Natural killer cell (primary cell): ENCODE results near the gene CAPN9. TPM values are rescaled to one million over a fixed set of nuclear protein-coding genes. Genes with fewer than 3 reads are reported as not detected.
"Not testable (repeated sequence)": the region's sequence is repeated elsewhere in the genome, so short reads cannot be mapped to it uniquely, and the experiment has no call there.

Experiments
- ATAC-seq, 3 donors: fragments of 150-1000 bp in 2 of 3; fragments of 200-7000 bp in 1 of 3; cut with Tn5 transposase; 1 replicate in 1 of 3; 2 replicates in 2 of 3; pipeline ENCODE4 v1.10.0; 2021; ENCODE audit warnings: mild to moderate bottlenecking in 2 of 3, moderate library complexity in 2 of 3
- DNase-seq, 2 donors: peaks; one replicate each; pipeline versions ENCODE4 v3.0.0 to v3.0.0-alpha.2; 2013 to 2021; ENCODE audit warnings: mixed read lengths in 1 of 2
- H3K27ac ChIP-seq: one replicate; pipeline ENCODE4 v1.5.1; 2013; ENCODE audit warnings: mild to moderate bottlenecking, low read length
- H3K27me3 ChIP-seq: one replicate; pipeline ENCODE4 v1.6.1; 2013; ENCODE audit warnings: low read length; ENCODE audit not compliant: control insufficient read depth, insufficient read depth
- H3K36me3 ChIP-seq: one replicate; pipeline ENCODE4 v1.6.1; 2013; ENCODE audit warnings: low read length; ENCODE audit not compliant: control insufficient read depth, insufficient read depth
- H3K4me1 ChIP-seq: one replicate; pipeline ENCODE4 v1.6.1; 2013; ENCODE audit warnings: low read length; ENCODE audit not compliant: control insufficient read depth, insufficient read depth
- H3K4me3 ChIP-seq: one replicate; pipeline ENCODE4 v1.5.1; 2013; ENCODE audit warnings: low read length
- H3K9me3 ChIP-seq: one replicate; pipeline ENCODE4 v1.6.1; 2013; ENCODE audit warnings: low read length; ENCODE audit not compliant: control insufficient read depth, insufficient read depth
- H3K27ac Mint-ChIP-seq, 2 donors: one replicate each; pipeline ENCODE4 v1.8.0; 2022; ENCODE audit warnings: mild to moderate bottlenecking in 2 of 2, mixed read lengths in 2 of 2, moderate library complexity in 1 of 2
- H3K27me3 Mint-ChIP-seq, 2 donors: one replicate each; pipeline ENCODE4 v1.8.0; 2022; ENCODE audit warnings: low read depth in 2 of 2, mixed read lengths in 2 of 2
- H3K36me3 Mint-ChIP-seq: one replicate; pipeline ENCODE4 v1.8.0; 2022; ENCODE audit warnings: mixed read lengths
- H3K4me1 Mint-ChIP-seq, 2 donors: one replicate each; pipeline ENCODE4 v1.8.0; 2022; ENCODE audit warnings: mixed read lengths in 2 of 2
- H3K4me3 Mint-ChIP-seq: one replicate; pipeline ENCODE4 v1.8.0; 2022; ENCODE audit warnings: mild to moderate bottlenecking, moderate library complexity, mixed read lengths
- H3K9me3 Mint-ChIP-seq, 2 donors: one replicate each; pipeline ENCODE4 v1.8.0; 2022; ENCODE audit warnings: mixed read lengths in 2 of 2
- CTCF ChIP-seq: fragments of 200-600 bp; IDR thresholded peaks from one replicate; pipeline ENCODE4 v1.8.0; 2022; ENCODE audit warnings: antibody characterized with exemption
- WGBS: methylation state at CpG from one replicate; pipeline ENCODE4 v1.1.7; 2013; ENCODE audit warnings: missing lambda C conversion rate; ENCODE audit not compliant: insufficient coverage; 5-methylcytosine and 5-hydroxymethylcytosine counted together
- intact Hi-C: fragments of 100-400 bp; cut with micrococcal nuclease; formaldehyde crosslinking; loops from one replicate; pipeline ENCODE4 v1.14.2; 2022
- total RNA-seq, 4 donors: library from RNA; stranded (reverse); fragments of 120-200 nt in 1 of 4; gene quantifications; one replicate each; pipeline versions ENCODE4 v1.2.3 to v1.2.4, GENCODE V29; 2013 to 2022

Gene CAPN9
- total RNA-seq, 3 donors from 2014 or later (not counting 1 experiment from before 2014, with no cell fraction given), result not detected

- H3K4me3 Mint-ChIP-seq, result no peak overlapping the region
- TF ChIP-seq CTCF, result no peak
- 88% methylated on average over 8 of the region's 8 CpGs for WGBS
- H3K27me3 Mint-ChIP-seq, result peaks cover 0 to 3% of the 10 kb centered on the region in 2 donors
- no peaks in the 10 kb centered on the region for H3K9me3 Mint-ChIP-seq
- Histone ChIP-seq H3K4me1 (no peaks in the 10 kb centered on the region), H3K9me3 (no peaks in the 10 kb centered on the region), H3K27me3 (no peaks in the 10 kb centered on the region), H3K4me3 (no peak overlapping the region), H3K36me3 (no peaks in the 10 kb centered on the region), H3K27ac (no peak overlapping the region)
- intact Hi-C loops, result no loop called here
- H3K4me1 Mint-ChIP-seq, result peaks cover 0 to 5% of the 10 kb centered on the region in 2 donors
- ATAC-seq, result no peak
- no peak for DNase-seq
- H3K36me3 Mint-ChIP-seq, result no peaks in the 10 kb centered on the region
- H3K27ac Mint-ChIP-seq, result no peak overlapping the region
Measured at GRCh38 chr1:230713547-230713914, 33.7 kb upstream of the CAPN9 start.

- Mint-ChIP-seq H3K27me3 (peaks cover 0 to 3% of the 10 kb centered on the region in 2 donors), H3K4me3 (no peak within 1 kb of the TSS), H3K36me3 (no peaks in the 10 kb centered on the region), H3K4me1 (no peaks in the 10 kb centered on the region), H3K27ac (no peak within 1 kb of the TSS), H3K9me3 (no peaks in the 10 kb centered on the region)
- 65% methylated on average over 21 of the region's 24 CpGs for WGBS
- Histone ChIP-seq H3K27me3 (no peaks in the 10 kb centered on the region), H3K4me3 (no peak within 1 kb of the TSS), H3K4me1 (no peaks in the 10 kb centered on the region), H3K9me3 (no peaks in the 10 kb centered on the region), H3K36me3 (no peaks in the 10 kb centered on the region), H3K27ac (no peak within 1 kb of the TSS)
- intact Hi-C loops, result no loop called here
- TF ChIP-seq CTCF, result no peak
- ATAC-seq (no peak), DNase-seq (no peak)
Measured at GRCh38 chr1:230713915-230714764, 33.0 kb upstream of the CAPN9 start, which contains the start of gene AGT. TSS of gene AGT (minus strand) at chr1:230714122. CDS start at chr1:230710823, 3,299 bp downstream.

- peaks cover 0 to 5% of the 10 kb centered on the region in 2 donors for H3K27me3 Mint-ChIP-seq
- H3K4me1 Mint-ChIP-seq, result no peaks in the 10 kb centered on the region
- Histone ChIP-seq H3K9me3 (no peaks in the 10 kb centered on the region), H3K36me3 (no peaks in the 10 kb centered on the region), H3K4me3 (no peak overlapping the region), H3K4me1 (no peaks in the 10 kb centered on the region), H3K27me3 (no peaks in the 10 kb centered on the region), H3K27ac (no peak overlapping the region)
- intact Hi-C loops, result no loop called here
- TF ChIP-seq CTCF, result no peak
- H3K9me3 Mint-ChIP-seq, result no peaks in the 10 kb centered on the region
- H3K36me3 Mint-ChIP-seq, result no peaks in the 10 kb centered on the region
- ATAC-seq, result no peak
- no peak overlapping the region for H3K27ac Mint-ChIP-seq
- 87% methylated on average over 2 of the region's 3 CpGs for WGBS
- no peak overlapping the region for H3K4me3 Mint-ChIP-seq
- no peak for DNase-seq
Measured at GRCh38 chr1:230715510-230715909, 31.7 kb upstream of the CAPN9 start.

GRCh38 chr1:230716453-230716852 is 30.7 kb upstream of the CAPN9 start:
- H3K4me3 ChIP-seq, H3K36me3 ChIP-seq, H3K9me3 ChIP-seq, H3K4me3 Mint-ChIP-seq, H3K4me1 Mint-ChIP-seq, H3K4me1 ChIP-seq, H3K36me3 Mint-ChIP-seq, H3K27ac Mint-ChIP-seq, H3K27ac ChIP-seq, ATAC-seq, H3K9me3 Mint-ChIP-seq, H3K27me3 ChIP-seq, H3K27me3 Mint-ChIP-seq, DNase-seq, intact Hi-C loops: not testable (repeated sequence)
- 88% methylated on average over 3 of the region's 3 CpGs for WGBS
